ENCODE data around the gene ABI3BP.

Gene ABI3BP

DNA sequence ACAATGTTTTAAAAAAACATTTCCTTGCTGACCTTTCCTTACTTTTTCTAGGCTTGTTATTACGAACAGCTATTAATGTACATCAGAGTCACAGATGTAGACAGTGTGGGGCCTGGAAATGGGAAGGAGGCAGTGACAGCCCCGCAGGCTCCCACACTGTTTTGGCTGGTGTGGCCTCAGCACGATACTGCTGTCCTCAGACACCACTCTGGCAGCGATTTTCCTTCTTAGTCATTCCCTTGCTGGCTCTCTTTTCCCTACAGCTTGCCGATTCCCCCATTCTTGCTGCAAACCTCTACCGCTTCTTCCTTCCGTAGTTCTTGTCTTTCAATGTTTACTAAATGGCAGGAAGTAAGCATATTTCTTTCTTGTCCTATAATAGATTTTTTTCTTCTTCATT lies 113.1 kb downstream of the ABI3BP start:
- H3K27me3 ChIP-seq (ENCODE audit: low read length), result no peaks in the 10 kb centered on the region; the same call in 1 of the 2 replicates
- no peak overlapping the region for H3K27ac ChIP-seq (ENCODE audit: low read depth, low read length)
- H3K79me2 ChIP-seq (ENCODE audit: insufficient read depth, low read length), result no peaks in the 10 kb centered on the region
- no peak overlapping the region for H3K4me2 ChIP-seq (ENCODE audit: low read depth, low read length, poor library complexity, severe bottlenecking)
- no peaks in the 10 kb centered on the region for H3K9me3 ChIP-seq (ENCODE audit: insufficient read depth, low read length)
- no peaks in the 10 kb centered on the region for H3K9me2 ChIP-seq (replicated peaks; ENCODE audit: insufficient read depth, low read length)
- no peak overlapping the region for H3K9ac ChIP-seq (ENCODE audit: low read length)
- no peaks in the 10 kb centered on the region for H4K20me1 ChIP-seq (ENCODE audit: low read depth, low read length)
- TF ChIP-seq, protein P1, sequence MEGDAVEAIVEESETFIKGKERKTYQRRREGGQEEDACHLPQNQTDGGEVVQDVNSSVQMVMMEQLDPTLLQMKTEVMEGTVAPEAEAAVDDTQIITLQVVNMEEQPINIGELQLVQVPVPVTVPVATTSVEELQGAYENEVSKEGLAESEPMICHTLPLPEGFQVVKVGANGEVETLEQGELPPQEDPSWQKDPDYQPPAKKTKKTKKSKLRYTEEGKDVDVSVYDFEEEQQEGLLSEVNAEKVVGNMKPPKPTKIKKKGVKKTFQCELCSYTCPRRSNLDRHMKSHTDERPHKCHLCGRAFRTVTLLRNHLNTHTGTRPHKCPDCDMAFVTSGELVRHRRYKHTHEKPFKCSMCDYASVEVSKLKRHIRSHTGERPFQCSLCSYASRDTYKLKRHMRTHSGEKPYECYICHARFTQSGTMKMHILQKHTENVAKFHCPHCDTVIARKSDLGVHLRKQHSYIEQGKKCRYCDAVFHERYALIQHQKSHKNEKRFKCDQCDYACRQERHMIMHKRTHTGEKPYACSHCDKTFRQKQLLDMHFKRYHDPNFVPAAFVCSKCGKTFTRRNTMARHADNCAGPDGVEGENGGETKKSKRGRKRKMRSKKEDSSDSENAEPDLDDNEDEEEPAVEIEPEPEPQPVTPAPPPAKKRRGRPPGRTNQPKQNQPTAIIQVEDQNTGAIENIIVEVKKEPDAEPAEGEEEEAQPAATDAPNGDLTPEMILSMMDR (IDR thresholded peaks at IDR 0.05; ENCODE audit: insufficient read depth, low read length, poor library complexity, severe bottlenecking), result no peak
- TF ChIP-seq EZH2phosphoT487 (conservative IDR thresholded peaks at IDR 0.05; ENCODE audit: low read length), result no peak
- H2AFZ ChIP-seq (ENCODE audit: low read depth, low read length, severe bottlenecking), result no peak overlapping the region
- no peak overlapping the region for H3K4me3 ChIP-seq (ENCODE audit: insufficient read depth, low read length, poor library complexity, severe bottlenecking)
- no peaks in the 10 kb centered on the region for H3K36me3 ChIP-seq (ENCODE audit: low read length)
- H3F3A ChIP-seq (ENCODE audit: insufficient read depth), result no peaks in the 10 kb centered on the region

DNA sequence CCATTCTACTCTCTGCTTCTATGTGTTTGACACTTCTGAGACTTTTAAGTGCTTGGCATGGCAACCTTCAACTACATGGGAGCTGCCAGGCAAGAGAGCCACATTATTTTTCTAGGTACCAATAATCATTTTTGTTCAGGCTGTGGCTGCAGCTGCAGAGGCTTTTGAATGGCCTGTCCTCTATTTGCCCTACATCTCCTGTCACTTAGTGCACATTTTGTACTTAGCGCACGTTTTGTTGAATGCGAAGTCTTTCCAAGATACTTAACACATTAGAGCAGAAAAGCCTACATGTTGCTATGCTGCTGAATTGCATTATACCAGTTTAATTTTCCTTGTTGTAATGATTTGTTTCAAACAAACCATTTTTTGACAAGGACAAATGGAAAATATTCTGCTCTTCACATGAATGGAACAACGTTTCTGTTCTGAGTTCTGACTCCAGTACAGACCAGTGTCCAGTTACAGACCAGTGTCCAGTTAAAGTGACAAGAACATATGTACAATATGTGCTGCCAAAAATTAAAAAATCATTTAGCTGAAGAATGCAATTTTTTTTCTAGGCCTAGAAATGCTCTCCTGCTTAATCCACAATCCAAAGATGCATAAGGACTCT lies 113.9 kb downstream of the ABI3BP start:
- Histone ChIP-seq H3K36me3 (ENCODE audit: low read length) (no peaks in the 10 kb centered on the region), H3F3A (ENCODE audit: insufficient read depth) (no peaks in the 10 kb centered on the region), H3K4me2 (ENCODE audit: low read depth, low read length, poor library complexity, severe bottlenecking) (no peak overlapping the region), H3K9me2 (replicated peaks; ENCODE audit: insufficient read depth, low read length) (no peaks in the 10 kb centered on the region), H2AFZ (ENCODE audit: low read depth, low read length, severe bottlenecking) (no peak overlapping the region), H4K20me1 (ENCODE audit: low read depth, low read length) (no peaks in the 10 kb centered on the region), H3K4me3 (ENCODE audit: insufficient read depth, low read length, poor library complexity, severe bottlenecking) (no peak overlapping the region), H3K27me3 (ENCODE audit: low read length) (no peaks in the 10 kb centered on the region; the same call in 1 of the 2 replicates), H3K9ac (ENCODE audit: low read length) (no peak overlapping the region), H3K9me3 (ENCODE audit: insufficient read depth, low read length) (no peaks in the 10 kb centered on the region), H3K27ac (ENCODE audit: low read depth, low read length) (no peak overlapping the region), H3K79me2 (ENCODE audit: insufficient read depth, low read length) (no peaks in the 10 kb centered on the region)
- TF ChIP-seq, protein P1 (IDR thresholded peaks at IDR 0.05; ENCODE audit: insufficient read depth, low read length, poor library complexity, severe bottlenecking), result no peak
- no peak for TF ChIP-seq EZH2phosphoT487 (conservative IDR thresholded peaks at IDR 0.05; ENCODE audit: low read length)

DNA sequence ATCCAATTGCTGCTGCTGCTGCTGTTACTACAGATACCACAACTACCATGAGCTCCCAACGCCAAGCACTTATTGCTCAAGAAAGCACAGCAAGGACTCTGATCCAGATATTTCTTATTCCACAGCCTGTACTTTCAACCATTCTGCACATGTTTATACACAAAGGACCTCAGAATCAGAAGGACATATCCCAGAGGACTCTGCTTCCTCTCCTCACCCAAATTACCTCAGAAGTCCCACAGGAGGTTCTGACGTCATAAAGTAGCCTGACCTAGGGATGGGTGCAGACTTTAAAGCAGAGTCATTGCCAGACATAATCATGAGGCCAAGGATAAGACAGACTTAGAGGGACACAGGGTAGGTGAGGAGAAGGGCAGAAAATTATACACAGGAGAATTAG lies 115.9 kb downstream of the ABI3BP start:
- Histone ChIP-seq H3K9ac (ENCODE audit: low read length) (no peak overlapping the region), H2AFZ (ENCODE audit: low read depth, low read length, severe bottlenecking) (no peak overlapping the region), H4K20me1 (ENCODE audit: low read depth, low read length) (no peaks in the 10 kb centered on the region), H3K36me3 (ENCODE audit: low read length) (no peaks in the 10 kb centered on the region), H3K27me3 (ENCODE audit: low read length) (no peaks in the 10 kb centered on the region; the same call in 1 of the 2 replicates), H3K9me3 (ENCODE audit: insufficient read depth, low read length) (no peaks in the 10 kb centered on the region), H3K4me3 (ENCODE audit: insufficient read depth, low read length, poor library complexity, severe bottlenecking) (no peak overlapping the region), H3K27ac (ENCODE audit: low read depth, low read length) (no peak overlapping the region), H3K4me2 (ENCODE audit: low read depth, low read length, poor library complexity, severe bottlenecking) (no peak overlapping the region), H3F3A (ENCODE audit: insufficient read depth) (no peaks in the 10 kb centered on the region), H3K79me2 (ENCODE audit: insufficient read depth, low read length) (no peaks in the 10 kb centered on the region), H3K9me2 (replicated peaks; ENCODE audit: insufficient read depth, low read length) (no peaks in the 10 kb centered on the region)
- TF ChIP-seq, protein P1 (IDR thresholded peaks at IDR 0.05; ENCODE audit: insufficient read depth, low read length, poor library complexity, severe bottlenecking), result no peak
- no peak for TF ChIP-seq EZH2phosphoT487 (conservative IDR thresholded peaks at IDR 0.05; ENCODE audit: low read length)

All from SU-DHL-6 (cell line).